22Rv1 (cell line): Measurements from ENCODE around the gene SEZ6.

ENCODE experiments used
- ZFX ChIP-seq: fragments of 450-650 bp; IDR thresholded peaks from 2 replicates; pipeline ENCODE4 v1.6.1; 2017; ENCODE audit warnings: antibody characterized with exemption, borderline replicate concordance
- TF ChIP-seq, protein P1 (sequence below): fragments of 450-650 bp; IDR thresholded peaks from 2 replicates; pipeline ENCODE4 v1.5.1; 2017; ENCODE audit warnings: mild to moderate bottlenecking

DNA sequence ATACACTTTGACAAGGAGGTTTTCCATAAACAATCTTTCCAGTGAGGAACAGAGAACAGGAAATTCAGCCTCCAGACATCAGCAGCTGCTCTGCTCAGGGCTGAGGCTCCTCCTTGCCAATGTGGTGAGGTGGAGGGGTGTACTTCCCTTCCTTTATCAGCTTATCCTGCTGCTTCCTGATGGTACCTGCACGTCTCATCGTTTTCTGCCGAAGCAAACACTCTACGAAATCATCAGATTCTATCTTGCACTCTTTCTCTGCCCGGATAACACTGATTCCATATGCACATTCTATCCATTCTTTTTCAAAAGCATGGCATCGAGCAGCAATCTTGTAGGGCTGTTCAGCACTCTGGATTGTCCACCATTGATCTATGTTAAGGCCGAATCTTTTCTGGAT, 15.4 kb upstream of the SEZ6 start:
- TF ChIP-seq, protein P1, sequence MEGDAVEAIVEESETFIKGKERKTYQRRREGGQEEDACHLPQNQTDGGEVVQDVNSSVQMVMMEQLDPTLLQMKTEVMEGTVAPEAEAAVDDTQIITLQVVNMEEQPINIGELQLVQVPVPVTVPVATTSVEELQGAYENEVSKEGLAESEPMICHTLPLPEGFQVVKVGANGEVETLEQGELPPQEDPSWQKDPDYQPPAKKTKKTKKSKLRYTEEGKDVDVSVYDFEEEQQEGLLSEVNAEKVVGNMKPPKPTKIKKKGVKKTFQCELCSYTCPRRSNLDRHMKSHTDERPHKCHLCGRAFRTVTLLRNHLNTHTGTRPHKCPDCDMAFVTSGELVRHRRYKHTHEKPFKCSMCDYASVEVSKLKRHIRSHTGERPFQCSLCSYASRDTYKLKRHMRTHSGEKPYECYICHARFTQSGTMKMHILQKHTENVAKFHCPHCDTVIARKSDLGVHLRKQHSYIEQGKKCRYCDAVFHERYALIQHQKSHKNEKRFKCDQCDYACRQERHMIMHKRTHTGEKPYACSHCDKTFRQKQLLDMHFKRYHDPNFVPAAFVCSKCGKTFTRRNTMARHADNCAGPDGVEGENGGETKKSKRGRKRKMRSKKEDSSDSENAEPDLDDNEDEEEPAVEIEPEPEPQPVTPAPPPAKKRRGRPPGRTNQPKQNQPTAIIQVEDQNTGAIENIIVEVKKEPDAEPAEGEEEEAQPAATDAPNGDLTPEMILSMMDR = no peak
- TF ChIP-seq ZFX = no peak
